SU-DHL-6 (cell line): Measurements from ENCODE around the gene ZNHIT3.

ENCODE experiments used
- H2AFZ ChIP-seq: fragments of 200-600 bp; sonication (generic); 2 replicates; pipeline ENCODE4 v1.6.1; 2014; ENCODE audit warnings: low read depth, mild to moderate bottlenecking, moderate library complexity, mixed read lengths, antibody characterized with exemption, low read length; ENCODE audit not compliant: severe bottlenecking
- H3F3A ChIP-seq: fragments of 200-600 bp; shearing (Covaris generic); 2 replicates; pipeline ENCODE4 v1.6.0; 2016; ENCODE audit warnings: antibody characterized with exemption, mild to moderate bottlenecking; ENCODE audit not compliant: insufficient read depth
- H3K27ac ChIP-seq: fragments of 200-600 bp; sonication (generic); 2 replicates; pipeline ENCODE4 v1.5.1; 2016; ENCODE audit warnings: low read depth, mild to moderate bottlenecking, low read length, moderate library complexity, mixed read lengths
- H3K27me3 ChIP-seq: fragments of 200-600 bp; sonication (generic), shearing (Covaris generic); 2 replicates; pipeline ENCODE4 v1.6.0; 2014; ENCODE audit warnings: mild to moderate bottlenecking, low read length
- H3K36me3 ChIP-seq: fragments of 200-600 bp; sonication (generic); 2 replicates; pipeline ENCODE4 v1.6.1; 2014; ENCODE audit warnings: mild to moderate bottlenecking, low read length, mixed read lengths
- H3K4me2 ChIP-seq: fragments of 300-600, 200-600 bp; shearing (Covaris generic), sonication (generic); 2 replicates; pipeline ENCODE4 v1.6.0; 2014; ENCODE audit warnings: low read length, low read depth, mild to moderate bottlenecking; ENCODE audit not compliant: poor library complexity, severe bottlenecking
- H3K4me3 ChIP-seq: fragments of 200-600 bp; sonication (generic); 2 replicates; pipeline ENCODE4 v1.5.1; 2014; ENCODE audit warnings: antibody characterized with exemption, low read length, mild to moderate bottlenecking, mixed read lengths; ENCODE audit not compliant: insufficient read depth, poor library complexity, severe bottlenecking
- H3K79me2 ChIP-seq: fragments of 200-600 bp; sonication (generic); 2 replicates; pipeline ENCODE4 v1.6.1; 2014; ENCODE audit warnings: mild to moderate bottlenecking, low read length, moderate library complexity; ENCODE audit not compliant: insufficient read depth
- H3K9ac ChIP-seq: fragments of 200-600 bp; sonication (generic); 2 replicates; pipeline ENCODE4 v1.7.0; 2014; ENCODE audit warnings: mild to moderate bottlenecking, low read length
- H3K9me2 ChIP-seq: fragments of 200-600 bp; sonication (generic); replicated peaks from 2 replicates; pipeline ENCODE4 v1.6.1; 2014; ENCODE audit warnings: low read length; ENCODE audit not compliant: insufficient read depth
- H3K9me3 ChIP-seq: fragments of 200-600 bp; sonication (generic); 2 replicates; pipeline ENCODE4 v1.6.1; 2014; ENCODE audit warnings: low read length, mixed read lengths; ENCODE audit not compliant: insufficient read depth
- H4K20me1 ChIP-seq: fragments of 200-600 bp; sonication (generic); 2 replicates; pipeline ENCODE4 v1.6.1; 2014; ENCODE audit warnings: low read depth, mild to moderate bottlenecking, antibody characterized with exemption, low read length, moderate library complexity, mixed read lengths
- EZH2phosphoT487 ChIP-seq: fragments of 200-600 bp; sonication (generic), shearing (Covaris generic); conservative IDR thresholded peaks from 2 replicates; pipeline ENCODE4 v1.6.1; 2018; ENCODE audit warnings: mild to moderate bottlenecking, antibody characterized with exemption, low read length, moderate library complexity, mixed read lengths
- TF ChIP-seq, protein P1 (sequence below): fragments of 200-600 bp; sonication (generic); IDR thresholded peaks from one replicate; pipeline ENCODE4 v1.5.1; 2017; ENCODE audit warnings: antibody characterized with exemption, mild to moderate bottlenecking, low read length, moderate library complexity; ENCODE audit not compliant: insufficient read depth, poor library complexity, severe bottlenecking

ZNHIT3 gene

DNA sequence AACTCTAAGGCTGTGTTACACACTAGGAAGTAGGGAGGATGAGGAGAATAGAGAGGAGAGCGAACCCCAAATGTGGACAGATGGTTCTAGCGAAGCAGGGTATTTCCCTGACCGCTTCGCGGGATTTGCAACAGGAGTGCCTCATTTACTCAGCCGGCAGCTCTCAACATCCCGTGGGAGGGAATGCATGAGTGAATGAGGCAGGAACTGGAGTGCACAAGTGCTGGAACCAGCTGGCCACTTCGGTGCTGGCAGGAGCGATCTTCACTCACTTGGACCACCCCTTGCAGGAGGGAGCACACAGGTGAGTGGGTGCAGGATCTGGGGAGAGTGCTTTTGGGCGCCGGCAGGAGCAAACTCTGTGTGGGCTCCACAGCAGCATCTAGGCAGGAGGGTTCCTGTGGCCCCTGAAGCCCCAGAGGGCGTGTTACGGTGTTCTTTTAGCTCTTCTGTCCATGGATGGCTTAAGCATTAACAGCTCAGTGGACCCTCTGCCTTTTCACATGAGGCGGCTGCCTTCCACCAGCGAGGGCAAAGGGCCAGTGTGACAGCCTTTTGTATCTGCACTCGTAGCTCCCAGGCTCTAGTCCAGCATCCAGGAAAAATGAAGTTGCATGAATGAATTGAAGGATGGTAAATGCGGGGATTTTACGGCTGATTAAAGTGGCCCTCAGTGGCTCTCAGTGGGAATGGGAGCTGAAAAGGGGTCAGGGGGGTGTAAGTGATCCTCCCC, 17.4 kb upstream of the ZNHIT3 start:
- H3K9me3 ChIP-seq, result no peaks in the 10 kb centered on the region
- no peak overlapping the region for H3K9ac ChIP-seq
- H3K9me2 ChIP-seq, result no peaks in the 10 kb centered on the region
- TF ChIP-seq EZH2phosphoT487, result no peak
- TF ChIP-seq, protein P1, sequence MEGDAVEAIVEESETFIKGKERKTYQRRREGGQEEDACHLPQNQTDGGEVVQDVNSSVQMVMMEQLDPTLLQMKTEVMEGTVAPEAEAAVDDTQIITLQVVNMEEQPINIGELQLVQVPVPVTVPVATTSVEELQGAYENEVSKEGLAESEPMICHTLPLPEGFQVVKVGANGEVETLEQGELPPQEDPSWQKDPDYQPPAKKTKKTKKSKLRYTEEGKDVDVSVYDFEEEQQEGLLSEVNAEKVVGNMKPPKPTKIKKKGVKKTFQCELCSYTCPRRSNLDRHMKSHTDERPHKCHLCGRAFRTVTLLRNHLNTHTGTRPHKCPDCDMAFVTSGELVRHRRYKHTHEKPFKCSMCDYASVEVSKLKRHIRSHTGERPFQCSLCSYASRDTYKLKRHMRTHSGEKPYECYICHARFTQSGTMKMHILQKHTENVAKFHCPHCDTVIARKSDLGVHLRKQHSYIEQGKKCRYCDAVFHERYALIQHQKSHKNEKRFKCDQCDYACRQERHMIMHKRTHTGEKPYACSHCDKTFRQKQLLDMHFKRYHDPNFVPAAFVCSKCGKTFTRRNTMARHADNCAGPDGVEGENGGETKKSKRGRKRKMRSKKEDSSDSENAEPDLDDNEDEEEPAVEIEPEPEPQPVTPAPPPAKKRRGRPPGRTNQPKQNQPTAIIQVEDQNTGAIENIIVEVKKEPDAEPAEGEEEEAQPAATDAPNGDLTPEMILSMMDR, result no peak
- no peaks in the 10 kb centered on the region for H4K20me1 ChIP-seq
- no peak overlapping the region for H2AFZ ChIP-seq
- no peaks in the 10 kb centered on the region for H3F3A ChIP-seq
- H3K27me3 ChIP-seq, result no peaks in the 10 kb centered on the region
- H3K4me3 ChIP-seq, result no peak overlapping the region
- H3K79me2 ChIP-seq, result no peaks in the 10 kb centered on the region
- H3K4me2 ChIP-seq, result no peak overlapping the region
- no peaks in the 10 kb centered on the region for H3K36me3 ChIP-seq
- H3K27ac ChIP-seq, result no peak overlapping the region

DNA sequence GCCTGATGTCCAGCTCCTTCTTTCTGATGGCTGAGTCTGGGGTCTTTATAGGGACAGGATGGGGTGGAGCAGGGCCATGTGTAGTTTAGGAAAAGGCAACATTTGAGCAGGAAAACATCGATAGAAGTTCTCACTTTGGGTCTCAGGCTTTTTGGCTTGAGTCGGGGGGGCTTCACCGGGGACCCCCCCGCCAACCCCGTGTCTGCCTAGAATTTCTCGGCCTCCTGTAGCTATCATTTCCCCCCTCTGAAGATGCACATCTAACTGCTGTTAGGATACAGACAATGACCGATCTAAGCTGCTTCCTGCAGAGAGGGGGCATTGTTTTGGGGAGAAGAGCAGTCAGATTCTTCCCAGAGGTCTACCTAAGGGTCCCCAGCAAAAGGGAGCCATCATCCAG, 16.7 kb upstream of the ZNHIT3 start:
- Histone ChIP-seq H3F3A (no peaks in the 10 kb centered on the region), H3K9ac (no peak overlapping the region), H3K9me3 (no peaks in the 10 kb centered on the region), H3K27me3 (no peaks in the 10 kb centered on the region), H3K4me3 (no peak overlapping the region), H2AFZ (no peak overlapping the region), H3K4me2 (no peak overlapping the region), H3K27ac (no peak overlapping the region), H3K79me2 (no peaks in the 10 kb centered on the region), H3K36me3 (no peaks in the 10 kb centered on the region), H3K9me2 (no peaks in the 10 kb centered on the region), H4K20me1 (no peaks in the 10 kb centered on the region)
- no peak for TF ChIP-seq EZH2phosphoT487
- TF ChIP-seq, protein P1, result no peak

- Histone ChIP-seq H3F3A (no peaks in the 10 kb centered on the region), H3K4me3 (no peak overlapping the region), H3K36me3 (no peaks in the 10 kb centered on the region), H3K9me2 (no peaks in the 10 kb centered on the region), H4K20me1 (no peaks in the 10 kb centered on the region), H3K79me2 (no peaks in the 10 kb centered on the region), H3K9ac (no peak overlapping the region), H3K4me2 (no peak overlapping the region), H3K9me3 (no peaks in the 10 kb centered on the region), H3K27me3 (no peaks in the 10 kb centered on the region), H2AFZ (no peak overlapping the region), H3K27ac (no peak overlapping the region)
- no peak for TF ChIP-seq EZH2phosphoT487
- TF ChIP-seq, protein P1, result no peak
These were observed 16.0 kb upstream of the ZNHIT3 start for GRCh38 chr17:36470499-36470898.
